Measurements from ENCODE around the gene OR51G2. TPM values are rescaled to one million over a fixed set of nuclear protein-coding genes. Genes with fewer than 3 reads are reported as not detected.

The OR51G2 gene
- total RNA-seq, 4 donors from 2014 or later: not detected

DNA sequence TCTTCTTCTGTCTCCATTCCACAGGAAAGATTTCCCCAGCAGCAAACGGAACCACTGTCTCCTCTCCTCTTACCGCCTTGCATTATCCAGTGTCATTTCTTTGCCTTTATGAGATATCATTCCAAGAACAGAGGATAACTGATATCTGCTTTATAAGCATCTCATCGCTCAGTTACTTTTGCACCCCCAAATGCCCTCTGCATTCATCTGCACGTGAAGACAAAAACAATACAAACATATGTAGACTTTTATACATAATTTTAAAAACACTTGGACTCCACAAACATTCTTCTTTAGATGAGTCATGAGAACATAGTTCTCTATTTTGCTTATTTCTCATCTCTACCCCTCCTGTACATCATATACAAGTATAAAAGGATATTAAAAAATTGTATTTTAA, 38.0 kb downstream of the OR51G2 start:
- DNase-seq (ENCODE audit: low spot score) (no peak), ATAC-seq (ENCODE audit: low FRiP score) (no peak)
- no peak for TF ChIP-seq CTCF (IDR thresholded peaks at IDR 0.05)

GRCh38 chr11:4865855-4866254, 53.3 kb downstream of the OR51G2 start:
- no peak for TF ChIP-seq CTCF (IDR thresholded peaks at IDR 0.05)
- ATAC-seq (ENCODE audit: low FRiP score): no peak
- no peak for DNase-seq (ENCODE audit: low spot score)

GRCh38 chr11:4863876-4864275, 55.3 kb downstream of the OR51G2 start:
- DNase-seq (ENCODE audit: low spot score) (no peak), ATAC-seq (ENCODE audit: low FRiP score) (no peak)
- TF ChIP-seq CTCF (IDR thresholded peaks at IDR 0.05): no peak

Other genes starting within 250 kb of the OR51G2 start
- under 1 TPM in 1 of 4 donors, not detected in 3; 0.19 TPM for gene OR51E2, start 221.5 kb downstream of the OR51G2 start, total RNA-seq
- not detected for gene MMP26, start 214.6 kb downstream of the OR51G2 start, total RNA-seq
- not detected for gene OR51F1, start 149.4 kb downstream of the OR51G2 start, total RNA-seq
- gene OR52R1, start 115.0 kb downstream of the OR51G2 start, total RNA-seq: not detected
- not detected for gene OR51F2, start 98.0 kb downstream of the OR51G2 start, total RNA-seq
- not detected for gene OR51S1, start 70.1 kb downstream of the OR51G2 start, total RNA-seq
- not detected for gene OR51T1, start 37.5 kb downstream of the OR51G2 start, total RNA-seq
- not detected for gene OR51A7, start 15.6 kb downstream of the OR51G2 start, total RNA-seq
- gene OR51G1, start 5.0 kb upstream of the OR51G2 start, total RNA-seq: not detected
- gene OR51A4, start 28.3 kb upstream of the OR51G2 start, total RNA-seq: not detected
- not detected for gene OR51A2, start 36.4 kb upstream of the OR51G2 start, total RNA-seq
- gene OR51L1, start 75.5 kb upstream of the OR51G2 start, total RNA-seq: not detected
- gene OR52J3, start 127.2 kb upstream of the OR51G2 start, total RNA-seq: not detected
- not detected for gene OR52E2, start 140.3 kb upstream of the OR51G2 start, total RNA-seq
- gene OR52E1, start 150.2 kb upstream of the OR51G2 start, total RNA-seq: not detected
- gene OR52A5, start 219.0 kb upstream of the OR51G2 start, total RNA-seq: not detected
- gene OR52A1, start 235.4 kb upstream of the OR51G2 start, total RNA-seq: not detected